Measurements from ENCODE around the gene FZD1.

FZD1 gene

GRCh38 chr7:91288208-91288824 is 24.1 kb downstream of the FZD1 start:
- Mint-ChIP-seq H3K4me1 (peaks cover 22% of the 10 kb centered on the region), H3K27ac (no peak overlapping the region), H3K36me3 (ENCODE audit: low read depth) (no peaks in the 10 kb centered on the region), H3K4me3 (no peak overlapping the region), H3K9me3 (no peaks in the 10 kb centered on the region), H3K27me3 (ENCODE audit: low read depth, poor library complexity) (peaks cover 3% of the 10 kb centered on the region)
- DNase-seq = peak; percentile 29
- TF ChIP-seq CTCF (IDR thresholded peaks at IDR 0.05) = peak; percentile 27

GRCh38 chr7:91289633-91290254 is 25.5 kb downstream of the FZD1 start:
- DNase-seq = no peak
- TF ChIP-seq CTCF (IDR thresholded peaks at IDR 0.05) = no peak
- no peaks in the 10 kb centered on the region for H3K9me3 Mint-ChIP-seq
- H3K27ac Mint-ChIP-seq = no peak overlapping the region
- no peaks in the 10 kb centered on the region for H3K36me3 Mint-ChIP-seq (ENCODE audit: low read depth)
- peaks cover 22% of the 10 kb centered on the region for H3K4me1 Mint-ChIP-seq
- H3K27me3 Mint-ChIP-seq (ENCODE audit: low read depth, poor library complexity) = peaks cover under 1% of the 10 kb centered on the region
- no peak overlapping the region for H3K4me3 Mint-ChIP-seq

GRCh38 chr7:91291302-91291701 is 27.1 kb downstream of the FZD1 start:
- no peak for DNase-seq
- TF ChIP-seq CTCF (IDR thresholded peaks at IDR 0.05) = no peak
- H3K4me3 Mint-ChIP-seq = no peak overlapping the region
- H3K36me3 Mint-ChIP-seq (ENCODE audit: low read depth) = no peaks in the 10 kb centered on the region
- H3K4me1 Mint-ChIP-seq = peaks cover 14% of the 10 kb centered on the region
- H3K27ac Mint-ChIP-seq = no peak overlapping the region
- H3K9me3 Mint-ChIP-seq = no peaks in the 10 kb centered on the region
- H3K27me3 Mint-ChIP-seq (ENCODE audit: low read depth, poor library complexity) = no peaks in the 10 kb centered on the region

- no peak overlapping the region for H3K4me3 Mint-ChIP-seq
- H3K36me3 Mint-ChIP-seq (ENCODE audit: low read depth) = no peaks in the 10 kb centered on the region
- H3K4me1 Mint-ChIP-seq = peaks cover 8% of the 10 kb centered on the region
- H3K27ac Mint-ChIP-seq = no peak overlapping the region
- peaks cover 3% of the 10 kb centered on the region for H3K9me3 Mint-ChIP-seq
- no peaks in the 10 kb centered on the region for H3K27me3 Mint-ChIP-seq (ENCODE audit: low read depth, poor library complexity)
- no peak for TF ChIP-seq CTCF (IDR thresholded peaks at IDR 0.05)
- no peak for DNase-seq
These were observed 27.7 kb downstream of the FZD1 start for GRCh38 chr7:91291902-91292301.

- DNase-seq = no peak
- no peak overlapping the region for H3K27ac Mint-ChIP-seq
- H3K36me3 Mint-ChIP-seq (ENCODE audit: low read depth) = no peaks in the 10 kb centered on the region
- H3K4me3 Mint-ChIP-seq = no peak overlapping the region
- peaks cover 2% of the 10 kb centered on the region for H3K4me1 Mint-ChIP-seq
- TF ChIP-seq CTCF (IDR thresholded peaks at IDR 0.05) = no peak
- H3K9me3 Mint-ChIP-seq = peaks cover 6% of the 10 kb centered on the region
- H3K27me3 Mint-ChIP-seq (ENCODE audit: low read depth, poor library complexity) = no peaks in the 10 kb centered on the region
These were observed 28.3 kb downstream of the FZD1 start for GRCh38 chr7:91292506-91292905.

GRCh38 chr7:91293136-91293535 is 28.9 kb downstream of the FZD1 start:
- Mint-ChIP-seq H3K27ac (no peak overlapping the region), H3K9me3 (peaks cover 7% of the 10 kb centered on the region), H3K4me1 (no peaks in the 10 kb centered on the region), H3K36me3 (ENCODE audit: low read depth) (no peaks in the 10 kb centered on the region), H3K4me3 (no peak overlapping the region), H3K27me3 (ENCODE audit: low read depth, poor library complexity) (no peaks in the 10 kb centered on the region)
- no peak for DNase-seq
- no peak for TF ChIP-seq CTCF (IDR thresholded peaks at IDR 0.05)
